Measurements from ENCODE around the gene SERPINA9.
"Not testable (repeated sequence)": the region's sequence is repeated elsewhere in the genome, so short reads cannot be mapped to it uniquely, and the experiment has no call there.

The SERPINA9 gene, protein sequence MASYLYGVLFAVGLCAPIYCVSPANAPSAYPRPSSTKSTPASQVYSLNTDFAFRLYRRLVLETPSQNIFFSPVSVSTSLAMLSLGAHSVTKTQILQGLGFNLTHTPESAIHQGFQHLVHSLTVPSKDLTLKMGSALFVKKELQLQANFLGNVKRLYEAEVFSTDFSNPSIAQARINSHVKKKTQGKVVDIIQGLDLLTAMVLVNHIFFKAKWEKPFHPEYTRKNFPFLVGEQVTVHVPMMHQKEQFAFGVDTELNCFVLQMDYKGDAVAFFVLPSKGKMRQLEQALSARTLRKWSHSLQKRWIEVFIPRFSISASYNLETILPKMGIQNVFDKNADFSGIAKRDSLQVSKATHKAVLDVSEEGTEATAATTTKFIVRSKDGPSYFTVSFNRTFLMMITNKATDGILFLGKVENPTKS

GRCh38 chr14:94476023-94476422 lies at the start of gene SERPINA9:
Gene SERPINA9 (minus strand): TSS chr14:94476197. CDS start chr14:94469840, 6,357 bp downstream.
- no peak for DNase-seq

DNA sequence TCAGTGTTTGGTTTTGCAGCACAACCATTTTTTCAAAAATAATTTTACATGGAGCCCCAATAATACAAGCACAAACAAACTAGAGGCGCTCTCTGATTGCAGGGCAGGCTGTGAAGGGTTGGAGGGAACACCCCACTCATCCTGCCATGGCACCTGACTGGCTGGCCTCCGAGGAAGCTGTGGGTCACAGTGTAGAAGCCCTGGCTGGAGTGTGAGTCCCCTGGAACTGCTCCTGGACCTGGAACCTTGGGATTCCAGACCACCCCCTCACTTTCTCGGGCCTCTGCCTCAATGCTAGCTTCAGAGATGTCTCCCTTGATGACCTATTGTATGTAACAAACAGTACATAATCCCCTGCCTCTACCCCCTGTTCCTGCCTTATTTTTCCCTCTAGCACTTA lies 48.1 kb upstream of the SERPINA9 start:
- DNase-seq = no peak

- no peak for DNase-seq
Measured at GRCh38 chr14:94523265-94523664, 47.3 kb upstream of the SERPINA9 start.

DNA sequence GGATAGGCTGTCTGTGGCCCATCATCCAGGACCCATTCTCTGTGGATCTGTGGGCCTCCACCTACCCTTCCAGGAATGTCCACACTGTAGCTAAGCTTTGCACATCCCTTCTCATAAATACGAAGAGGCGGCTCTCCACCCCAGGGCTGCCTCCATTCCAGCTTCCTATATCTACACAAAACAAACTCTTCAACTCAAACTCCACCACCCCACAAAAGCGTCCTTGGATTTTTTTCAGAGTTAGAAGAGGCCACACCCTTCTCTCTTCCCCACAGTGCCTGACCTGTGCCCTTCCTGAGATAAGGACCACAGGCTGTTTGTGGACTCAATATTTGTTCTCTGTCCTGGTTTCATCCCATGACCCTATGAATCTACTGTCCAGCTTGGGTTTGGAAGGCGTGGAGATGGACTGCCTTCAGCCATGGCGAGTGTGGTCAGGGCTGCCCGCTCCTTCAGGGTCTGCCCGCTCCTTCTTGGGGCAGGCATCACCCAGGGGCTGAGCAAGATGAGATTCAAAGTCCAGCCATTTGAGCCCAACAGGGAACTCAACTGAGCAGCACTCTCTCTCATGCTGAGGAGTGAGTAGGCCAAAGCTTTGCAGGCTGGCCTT lies 46.2 kb upstream of the SERPINA9 start:
- no peak for DNase-seq

DNA sequence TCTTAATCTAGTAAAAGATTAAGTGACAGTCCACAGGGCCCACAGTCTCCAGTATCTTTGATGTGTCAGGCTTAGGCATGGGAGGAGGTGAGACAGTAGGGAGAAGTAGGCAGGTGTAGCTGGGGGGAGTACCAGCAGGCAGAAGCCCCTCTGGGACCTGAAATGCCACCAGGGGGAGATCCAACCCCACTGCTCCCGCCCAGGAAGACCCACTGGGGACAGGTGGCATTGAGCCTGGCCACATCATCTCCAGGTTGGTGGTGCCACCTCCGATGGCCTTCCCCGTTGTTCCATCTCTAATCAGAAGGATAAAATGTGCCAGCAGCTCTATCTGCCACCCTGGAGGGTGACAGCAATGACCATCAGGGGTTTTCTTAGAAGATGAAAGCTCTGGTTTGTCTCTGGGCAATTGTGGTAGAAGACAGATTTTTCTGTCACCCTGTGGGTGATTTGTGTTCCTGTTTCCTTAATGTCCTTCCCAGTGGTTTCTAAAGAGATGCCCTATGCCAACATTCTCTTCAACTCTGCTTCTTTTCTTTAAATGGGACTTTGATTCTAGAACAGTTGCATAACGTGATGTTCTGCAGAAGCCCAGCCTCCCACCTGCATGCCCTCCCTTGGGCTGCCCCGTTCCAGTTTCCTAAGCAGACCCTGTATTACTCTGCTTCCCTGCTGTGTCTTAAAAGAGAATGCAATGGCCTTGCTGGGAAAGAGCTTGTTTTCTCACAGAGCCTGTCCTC lies 45.5 kb upstream of the SERPINA9 start:
- DNase-seq = no peak

DNA sequence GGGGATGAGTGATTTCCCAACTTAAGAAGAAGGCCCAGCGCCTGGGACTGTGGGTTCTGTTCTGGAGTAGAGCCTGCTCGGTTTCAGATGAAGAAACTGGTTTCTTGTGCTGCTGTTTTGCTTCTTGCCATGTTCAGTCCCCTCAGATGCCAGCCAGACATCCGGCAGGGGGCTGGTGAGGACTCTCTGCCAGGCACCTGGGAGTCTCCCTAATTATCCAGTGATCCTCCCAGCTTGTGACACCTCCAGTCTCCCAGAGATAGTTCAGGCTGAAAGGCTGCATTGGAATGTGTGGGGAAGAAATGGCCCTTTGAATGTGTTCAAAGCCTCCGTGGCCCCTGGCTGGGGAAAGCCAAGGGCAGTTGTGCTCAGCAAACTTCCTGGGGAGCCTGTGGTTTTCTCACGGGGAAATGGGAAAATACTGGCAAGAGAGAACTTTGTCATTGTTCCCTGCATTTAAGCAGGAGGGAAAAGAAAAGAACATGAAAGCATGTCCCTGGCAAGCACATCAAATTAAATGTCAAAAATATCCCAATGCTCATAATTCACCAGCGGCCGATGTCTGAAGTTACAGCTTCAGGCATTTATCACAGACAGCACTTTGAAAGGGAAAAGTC lies 41.8 kb upstream of the SERPINA9 start:
- DNase-seq = no peak

GRCh38 chr14:94517248-94517640 lies 41.2 kb upstream of the SERPINA9 start:
- no peak for DNase-seq

- no peak for DNase-seq
Measured at GRCh38 chr14:94515856-94516255, 39.9 kb upstream of the SERPINA9 start.

DNA sequence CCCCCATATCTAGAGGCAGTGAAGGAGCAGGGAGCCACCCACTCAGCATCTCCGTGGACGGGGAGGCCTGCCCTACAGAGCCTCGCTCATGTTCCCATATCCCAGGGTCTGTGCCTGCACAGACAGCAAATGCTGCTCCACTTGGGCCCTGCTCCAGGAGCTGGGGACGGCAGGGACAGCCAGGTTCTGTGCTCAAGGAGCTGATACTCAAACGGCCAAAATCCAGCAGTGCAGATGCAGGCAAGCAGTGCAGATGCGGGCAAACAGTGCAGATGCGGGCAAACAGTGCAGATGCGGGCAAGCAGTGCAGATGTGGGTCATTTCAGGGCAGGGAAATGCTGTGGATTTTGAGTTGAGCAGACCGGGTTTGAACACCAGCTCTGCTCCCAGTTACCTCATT lies 39.4 kb upstream of the SERPINA9 start:
- DNase-seq = no peak

DNA sequence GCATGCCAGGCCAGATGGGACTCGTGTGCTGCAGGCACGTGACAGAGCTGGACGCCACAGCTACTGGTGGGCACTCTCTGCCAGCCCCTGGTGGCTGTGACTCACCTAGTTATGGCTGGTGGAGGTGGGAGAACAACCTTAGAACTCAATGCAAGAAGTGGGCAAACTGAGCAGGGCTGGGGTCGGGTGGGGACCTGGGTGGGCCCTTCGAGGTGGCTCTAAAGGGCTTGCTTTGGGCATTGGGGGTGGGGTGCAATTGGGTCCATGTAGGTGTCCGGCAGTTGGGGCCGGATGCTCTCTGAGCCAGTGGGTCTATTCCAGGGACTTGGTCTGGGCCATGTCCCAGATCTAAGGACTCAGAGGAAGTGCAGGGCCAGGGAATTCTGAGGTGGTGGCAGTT lies 38.4 kb upstream of the SERPINA9 start:
- DNase-seq = no peak

GRCh38 chr14:94510481-94510880 lies 34.5 kb upstream of the SERPINA9 start:
- DNase-seq = not testable (repeated sequence)

GRCh38 chr14:94509356-94509755 lies 33.4 kb upstream of the SERPINA9 start, which contains the start of gene SERPINA12:
Gene SERPINA12 (minus strand): TSS chr14:94509469. CDS start chr14:94498397, 11,072 bp downstream.
- DNase-seq = no peak

DNA sequence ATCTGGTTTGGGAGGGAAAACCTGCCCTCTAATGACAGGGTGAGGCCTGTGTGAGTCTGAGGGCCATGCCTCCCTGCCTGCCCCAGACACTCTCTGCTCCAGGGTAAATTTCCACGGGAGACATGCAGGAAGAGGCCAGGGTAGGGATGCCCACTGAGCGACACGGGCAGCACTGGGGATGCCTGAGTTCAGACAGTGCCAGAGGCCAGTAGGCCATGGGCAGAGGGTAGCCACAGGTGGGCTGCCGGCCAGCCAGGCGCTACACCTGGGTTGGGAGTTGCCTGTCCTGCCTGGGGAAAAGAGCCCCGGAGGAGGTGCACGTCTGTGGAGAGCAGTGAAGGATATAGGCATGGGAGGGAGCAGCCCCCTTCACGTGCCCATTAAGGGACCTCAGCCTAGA lies 29.6 kb upstream of the SERPINA9 start:
- DNase-seq = no peak

DNA sequence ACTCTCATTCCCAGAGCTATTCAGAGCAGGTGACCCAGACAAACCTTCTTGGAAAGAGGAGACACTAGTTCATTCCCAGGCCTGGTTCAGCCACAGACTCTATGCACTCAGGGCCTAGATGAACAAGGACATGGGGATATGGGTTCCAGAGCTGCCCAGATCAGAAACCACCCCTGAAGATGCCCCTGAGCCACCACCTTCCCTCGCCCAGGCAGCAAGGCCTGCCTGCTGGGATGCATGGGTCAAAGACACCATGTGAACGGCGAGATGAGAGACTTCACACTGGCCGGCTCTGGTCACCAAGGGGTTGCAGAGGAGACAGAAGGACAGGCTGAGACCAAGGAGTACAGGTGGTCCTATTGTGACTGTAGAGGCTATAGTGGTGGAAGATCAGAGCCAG lies 29.2 kb upstream of the SERPINA9 start:
- DNase-seq = no peak

DNA sequence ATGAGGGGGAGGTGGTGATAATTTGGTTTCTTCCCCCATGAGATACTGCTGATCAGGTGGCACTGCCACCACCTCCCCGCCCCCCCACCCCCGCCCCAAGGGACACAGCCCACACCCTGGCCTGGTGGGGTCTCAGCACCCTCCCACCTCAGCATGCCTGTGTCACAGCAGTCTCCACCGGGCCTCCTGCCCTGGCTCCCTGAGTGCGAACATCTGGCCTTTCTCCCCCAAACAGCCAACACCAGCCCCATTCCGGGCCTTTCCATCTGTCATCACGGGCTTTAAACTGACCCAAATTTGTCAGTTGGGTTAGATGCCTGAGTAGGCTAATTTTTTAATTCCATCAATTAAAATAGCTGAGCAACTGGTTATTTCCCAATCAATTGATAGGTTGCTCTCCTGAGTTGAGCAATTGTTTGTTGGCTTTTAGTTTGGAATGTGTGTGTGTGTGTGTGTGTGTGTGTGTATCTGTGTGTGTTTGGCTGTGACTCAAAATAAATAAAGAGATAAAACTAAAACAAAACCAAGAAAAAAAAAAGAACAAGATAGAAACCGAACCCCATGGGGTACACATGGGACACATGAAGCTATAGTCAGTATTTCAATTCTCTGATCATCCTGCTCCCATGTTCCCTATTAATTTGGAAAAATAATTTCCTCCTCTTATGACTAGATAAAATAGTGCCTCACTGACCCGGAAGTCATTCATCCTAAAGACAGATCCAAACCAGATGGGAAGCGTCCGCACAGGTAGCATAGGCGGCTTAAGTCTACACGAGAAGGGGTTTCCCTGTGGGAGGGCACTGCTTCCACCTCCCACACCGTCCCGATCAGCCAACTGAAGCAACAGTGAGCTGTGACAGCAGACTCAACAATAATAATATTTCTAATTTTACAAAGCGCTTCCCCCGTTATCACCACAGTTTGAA lies 25.9 kb upstream of the SERPINA9 start:
- DNase-seq = no peak

DNA sequence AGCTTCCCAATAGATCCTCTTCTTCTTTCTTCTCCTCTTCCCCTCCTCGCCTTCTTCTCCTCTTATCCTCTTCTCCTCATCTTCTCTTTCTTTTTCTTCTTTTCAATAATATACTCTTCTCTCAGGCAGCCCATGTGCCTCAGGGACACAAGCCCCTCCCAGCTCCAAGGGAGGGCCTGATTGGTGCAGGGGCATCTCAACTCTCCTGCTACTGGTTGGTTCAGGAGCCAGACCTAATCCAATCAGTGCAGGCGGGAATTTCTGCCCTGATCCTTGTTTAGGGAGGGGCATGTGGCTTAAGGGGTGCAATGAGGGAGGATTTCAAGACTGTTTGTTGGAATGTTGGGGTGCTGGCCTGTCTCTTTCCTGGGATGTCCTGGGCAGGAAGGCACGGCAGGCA lies 24.3 kb upstream of the SERPINA9 start:
- no peak for DNase-seq

DNA sequence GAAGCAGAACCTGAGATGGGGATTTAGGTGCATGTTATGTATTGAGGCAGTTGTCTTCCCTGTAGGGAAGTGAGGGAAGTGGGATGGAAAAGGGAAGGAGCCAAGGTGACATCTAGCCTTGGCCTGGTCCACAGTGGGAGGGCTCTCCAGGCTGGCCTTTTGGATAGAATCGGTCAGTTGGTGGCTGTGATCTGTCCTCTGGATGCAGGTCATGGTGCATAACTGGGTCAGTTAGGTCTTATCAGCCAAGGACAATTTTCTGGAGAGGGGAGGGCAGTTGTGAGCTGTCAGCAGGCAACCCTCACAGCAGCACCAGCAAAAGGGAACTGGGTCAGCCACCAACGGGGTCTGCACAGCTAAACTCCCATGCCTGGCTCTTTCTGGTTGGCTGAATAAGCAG lies 23.7 kb upstream of the SERPINA9 start:
- DNase-seq = no peak

- DNase-seq = no peak
Measured at GRCh38 chr14:94498215-94498614, 22.2 kb upstream of the SERPINA9 start.

- no peak for DNase-seq
Measured at GRCh38 chr14:94494085-94494484, 18.1 kb upstream of the SERPINA9 start.

DNA sequence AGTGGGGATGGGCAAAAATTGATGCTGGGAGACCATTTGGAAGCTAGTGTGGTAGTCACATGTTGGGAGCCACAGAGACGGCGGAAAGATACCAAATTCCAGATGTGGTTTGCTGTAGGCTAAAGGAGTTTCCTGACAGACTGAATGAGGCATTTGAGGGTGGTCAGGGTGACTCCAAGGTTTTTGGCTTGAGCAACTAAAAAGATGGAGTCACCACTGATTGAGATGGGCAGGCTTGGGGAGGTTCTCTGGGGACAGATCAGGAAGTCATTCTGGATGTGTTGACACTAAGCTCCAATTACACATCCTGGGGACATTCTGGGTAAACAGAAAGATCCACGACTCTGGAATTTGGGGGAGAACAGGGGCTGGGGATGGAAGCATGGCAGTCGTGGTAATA lies 15.5 kb upstream of the SERPINA9 start:
- DNase-seq = no peak

GRCh38 chr14:94489336-94489735 lies 13.3 kb upstream of the SERPINA9 start:
- no peak for DNase-seq

DNA sequence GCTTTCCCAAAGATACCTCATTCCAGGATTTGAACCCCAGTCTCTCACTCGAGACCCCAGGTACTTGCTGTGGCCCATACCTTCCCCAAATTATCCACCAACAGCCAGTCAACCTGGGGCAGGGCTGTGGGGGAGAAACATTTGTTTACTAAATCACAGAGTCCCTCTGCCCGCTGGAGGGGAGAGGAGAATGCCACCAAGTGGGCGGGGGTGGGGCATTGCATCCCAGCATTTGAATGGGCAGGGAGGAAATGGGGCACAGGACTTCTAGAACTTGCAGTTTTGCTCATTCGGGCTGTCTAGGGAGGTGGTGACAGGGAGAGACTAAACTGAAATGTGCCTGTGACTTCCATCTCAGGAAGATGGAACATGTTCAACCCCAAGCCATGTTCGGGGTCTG lies 10.9 kb upstream of the SERPINA9 start:
- DNase-seq = no peak
